ENCODE measurements around the gene TUBA4A. TPM values are rescaled to one million over a fixed set of nuclear protein-coding genes. Genes with fewer than 3 reads are reported as not detected.

Gene TUBA4A
- 3.1 and 7.7 TPM in 2 replicates for total RNA-seq (2014; rRNA removed; shearing (Covaris generic); ENCODE audit: low replicate concordance)

DNA sequence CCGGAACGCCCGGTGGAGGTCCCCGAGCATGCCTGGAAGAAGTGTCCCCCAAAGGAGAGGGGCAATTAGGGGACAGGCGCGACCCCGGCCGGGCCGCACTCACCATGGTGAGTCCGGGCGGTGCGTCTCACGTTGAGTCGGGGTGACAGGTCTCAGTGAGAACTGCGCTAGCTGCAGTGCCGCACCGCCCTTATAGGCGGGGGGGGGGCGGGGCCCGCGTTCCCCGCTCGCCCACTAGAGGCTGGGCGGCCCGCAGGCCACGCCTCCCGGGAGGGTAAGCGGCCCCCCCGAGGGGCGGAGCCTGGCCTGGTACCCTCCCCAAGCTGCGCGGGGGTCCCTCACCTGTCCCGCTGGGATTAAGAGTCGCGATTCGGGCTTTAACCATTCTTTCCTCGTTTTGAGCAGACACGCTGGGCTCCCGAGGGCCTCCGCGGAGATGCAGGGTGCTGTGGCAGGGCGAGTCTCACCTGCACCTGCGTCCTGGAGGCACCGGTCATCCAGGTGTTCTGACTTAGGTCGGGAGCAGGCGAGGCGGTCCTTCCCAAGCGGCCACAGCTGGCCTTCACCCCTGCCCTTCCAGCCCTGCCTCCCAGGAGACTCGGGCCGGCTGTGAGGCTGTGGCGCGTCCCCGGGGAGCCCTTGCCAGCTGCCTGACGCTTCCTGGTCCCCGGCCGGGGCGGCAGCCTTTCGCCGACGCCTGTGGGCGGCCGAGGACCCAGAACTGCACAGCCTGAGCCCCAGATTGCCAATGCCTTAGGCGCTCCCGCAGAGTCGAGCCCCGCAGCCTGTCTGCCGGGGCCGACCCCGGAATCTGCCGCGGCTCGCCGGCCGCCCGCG, at the start of gene TUBA4A:
TSS of gene TUBA4A (minus strand) at position 166 of the 837 bp plus-strand sequence. CDS start at position 106, 60 bp downstream.
- Histone ChIP-seq H3K27me3 (peaks cover 6% of the 10 kb centered on the region; the same call in 1 of the 2 replicates), H3K36me3 (no peaks in the 10 kb centered on the region; the same call in 1 of the 2 replicates), H3K9me3 (no peaks in the 10 kb centered on the region), H3K4me3 (peak within 1 kb of the TSS; percentile 41)
- DNase-seq = peak; percentile 66

DNA sequence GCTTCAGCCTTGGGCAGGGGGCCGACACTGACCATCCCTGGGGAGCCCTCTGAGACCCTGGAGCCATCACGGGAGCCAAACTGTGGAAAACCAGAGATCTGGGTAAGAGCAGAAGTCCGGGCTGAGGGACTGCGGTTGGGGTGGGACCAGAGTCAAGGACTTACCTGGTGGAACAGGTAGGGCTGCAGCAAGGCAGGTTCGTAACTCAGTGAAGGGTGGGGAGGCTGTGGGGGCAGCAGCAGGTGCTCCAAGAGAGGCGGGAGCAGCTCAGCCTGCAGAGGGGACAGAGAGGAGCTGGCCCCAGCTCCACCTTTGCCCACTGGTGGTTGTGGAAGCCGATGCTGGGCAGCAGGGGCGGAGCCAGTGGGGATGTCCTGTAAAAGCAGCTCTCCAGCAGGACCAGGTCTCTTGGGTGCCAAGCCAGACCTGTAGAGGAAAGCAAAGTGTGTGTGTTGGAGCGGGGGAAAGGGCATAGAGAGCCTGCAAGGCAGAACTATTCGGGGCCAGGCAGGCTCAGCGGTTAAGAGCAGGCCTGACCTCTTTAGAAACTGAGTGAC, 48.8 kb upstream of the TUBA4A start:
- no peaks in the 10 kb centered on the region for H3K9me3 ChIP-seq
- H3K27me3 ChIP-seq = peaks cover 4% of the 10 kb centered on the region; the same call in 1 of the 2 replicates
- DNase-seq = no peak
- no peak overlapping the region for H3K4me3 ChIP-seq
- H3K36me3 ChIP-seq = no peaks in the 10 kb centered on the region

- peaks cover 3% of the 10 kb centered on the region; the same call in 1 of the 2 replicates for H3K27me3 ChIP-seq
- H3K9me3 ChIP-seq = no peaks in the 10 kb centered on the region
- no peak for DNase-seq
These were observed 46.3 kb upstream of the TUBA4A start for GRCh38 chr2:219300022-219300421.

DNA sequence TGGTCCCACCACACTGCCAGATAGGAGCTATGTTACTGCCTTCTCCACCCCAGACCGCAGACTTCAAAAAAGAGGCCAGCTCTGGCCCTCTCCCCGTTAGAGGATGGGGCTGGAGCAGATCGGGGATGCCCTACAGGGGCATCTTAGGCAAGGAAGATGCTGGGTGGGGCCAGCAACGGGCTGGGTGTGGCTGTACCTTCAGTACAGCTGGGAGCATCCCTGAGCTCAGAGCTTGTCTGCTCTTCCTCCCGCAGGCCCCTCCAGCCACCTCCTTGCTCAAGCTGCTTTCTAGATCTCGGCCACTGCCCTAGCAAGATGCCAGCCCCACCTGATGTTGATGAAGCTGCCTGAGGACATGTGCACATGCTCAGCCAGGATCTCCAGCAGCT, 45.6 kb upstream of the TUBA4A start:
- DNase-seq = no peak
- H3K36me3 ChIP-seq = no peaks in the 10 kb centered on the region
- H3K27me3 ChIP-seq = peaks cover 3% of the 10 kb centered on the region; the same call in 1 of the 2 replicates
- no peak overlapping the region for H3K4me3 ChIP-seq
- no peaks in the 10 kb centered on the region for H3K9me3 ChIP-seq

More at GRCh38 chr2:219300022-219300421, 46.3 kb upstream of the TUBA4A start:
- no peak overlapping the region for H3K4me3 ChIP-seq
- H3K36me3 ChIP-seq = no peaks in the 10 kb centered on the region

DNA sequence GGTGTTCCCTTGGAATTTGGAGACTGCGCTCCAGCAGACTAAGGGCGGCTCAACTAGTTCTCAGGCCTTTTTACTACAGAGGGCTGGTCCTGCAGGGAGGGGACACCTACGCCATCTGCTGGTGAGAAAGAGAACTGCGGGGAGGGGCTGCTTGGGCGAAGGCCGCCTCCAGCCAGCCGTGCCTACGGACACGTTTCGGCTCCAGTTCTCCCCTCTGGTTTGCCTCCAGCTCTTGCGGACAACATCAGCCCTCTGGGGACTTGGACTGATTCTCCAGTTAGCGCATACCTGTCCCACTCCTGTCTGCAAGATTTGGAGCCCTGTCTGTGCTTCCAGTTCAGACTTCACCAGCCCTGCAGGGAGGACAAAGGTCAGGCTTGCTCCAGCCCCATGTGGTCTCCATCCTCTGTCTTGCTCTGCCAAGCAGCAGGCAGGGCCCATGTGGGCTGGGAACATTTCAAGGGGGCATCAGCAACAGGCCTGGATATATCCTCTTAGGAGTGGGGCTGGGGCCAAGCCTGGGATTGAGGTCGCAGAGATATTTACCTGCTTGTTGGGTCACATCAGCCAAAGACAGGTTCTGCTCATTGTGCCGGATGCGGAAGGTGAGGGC, 45.1 kb upstream of the TUBA4A start:
- Histone ChIP-seq H3K4me3 (no peak overlapping the region), H3K36me3 (no peaks in the 10 kb centered on the region), H3K27me3 (peaks cover 3% of the 10 kb centered on the region; the same call in 1 of the 2 replicates), H3K9me3 (no peaks in the 10 kb centered on the region)
- DNase-seq = peak; percentile 75

DNA sequence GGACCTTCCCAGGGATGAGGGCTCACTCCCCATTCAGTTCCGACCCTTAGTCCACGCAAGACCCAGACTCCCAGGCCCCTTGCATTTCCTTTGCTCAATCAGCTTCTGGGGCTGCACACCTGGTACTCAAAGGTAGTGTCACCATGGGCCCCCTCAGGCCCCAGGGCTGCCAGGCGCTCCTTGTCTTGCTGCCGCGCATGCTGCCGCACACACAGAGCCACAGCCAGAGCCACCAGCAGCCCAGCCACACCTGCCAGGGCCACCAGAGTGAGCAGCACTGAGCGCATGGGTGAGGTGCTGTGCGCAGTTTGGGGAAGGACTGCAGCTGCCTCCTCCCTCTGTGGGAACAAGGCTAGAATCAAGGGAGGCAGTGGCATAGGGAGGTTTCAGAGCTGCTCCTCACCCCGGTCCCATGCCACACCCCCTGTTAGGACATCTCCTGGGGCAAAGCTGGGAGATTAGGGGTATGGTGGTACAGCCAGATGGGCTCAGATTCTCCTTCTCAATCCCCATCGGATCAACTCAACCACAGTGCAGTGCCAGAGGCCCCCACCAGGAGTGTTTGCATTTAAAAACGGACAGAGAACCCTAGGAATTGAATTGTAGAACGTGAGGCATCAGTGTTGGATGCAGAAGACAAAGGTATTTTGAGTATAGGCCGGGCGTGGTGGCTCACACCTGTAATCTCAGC, 44.2 kb upstream of the TUBA4A start:
- H3K36me3 ChIP-seq = no peaks in the 10 kb centered on the region
- no peak for DNase-seq
- peaks cover 3% of the 10 kb centered on the region; the same call in 1 of the 2 replicates for H3K27me3 ChIP-seq
- H3K9me3 ChIP-seq = no peaks in the 10 kb centered on the region
- H3K4me3 ChIP-seq = no peak overlapping the region

GRCh38 chr2:219296631-219297391, 43.1 kb upstream of the TUBA4A start:
- Histone ChIP-seq H3K27me3 (peaks cover 3% of the 10 kb centered on the region; the same call in 1 of the 2 replicates), H3K36me3 (no peaks in the 10 kb centered on the region), H3K9me3 (no peaks in the 10 kb centered on the region), H3K4me3 (no peak overlapping the region)
- no peak for DNase-seq

DNA sequence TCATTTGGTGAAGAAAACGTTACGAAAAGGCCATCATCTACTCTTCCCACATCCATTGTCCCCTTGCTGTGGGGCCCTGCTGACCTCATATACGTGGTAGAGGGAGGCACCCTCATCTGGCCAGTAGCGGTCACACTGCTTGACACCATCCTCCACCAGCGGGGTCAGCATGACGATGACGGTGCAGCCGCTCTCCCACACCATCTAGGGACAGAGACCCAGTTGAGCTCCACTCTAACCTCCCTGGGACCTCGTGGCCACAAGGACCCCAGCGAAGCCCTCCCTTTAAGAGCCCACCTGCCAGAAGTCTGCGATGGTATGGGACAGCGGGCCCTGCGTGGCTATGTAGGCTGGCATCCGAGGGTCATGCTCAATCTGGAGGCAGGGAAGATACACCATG, 42.4 kb upstream of the TUBA4A start:
- Histone ChIP-seq H3K9me3 (no peaks in the 10 kb centered on the region), H3K36me3 (no peaks in the 10 kb centered on the region), H3K27me3 (peaks cover under 1% of the 10 kb centered on the region; the same call in 1 of the 2 replicates), H3K4me3 (no peak overlapping the region)
- DNase-seq = no peak

DNA sequence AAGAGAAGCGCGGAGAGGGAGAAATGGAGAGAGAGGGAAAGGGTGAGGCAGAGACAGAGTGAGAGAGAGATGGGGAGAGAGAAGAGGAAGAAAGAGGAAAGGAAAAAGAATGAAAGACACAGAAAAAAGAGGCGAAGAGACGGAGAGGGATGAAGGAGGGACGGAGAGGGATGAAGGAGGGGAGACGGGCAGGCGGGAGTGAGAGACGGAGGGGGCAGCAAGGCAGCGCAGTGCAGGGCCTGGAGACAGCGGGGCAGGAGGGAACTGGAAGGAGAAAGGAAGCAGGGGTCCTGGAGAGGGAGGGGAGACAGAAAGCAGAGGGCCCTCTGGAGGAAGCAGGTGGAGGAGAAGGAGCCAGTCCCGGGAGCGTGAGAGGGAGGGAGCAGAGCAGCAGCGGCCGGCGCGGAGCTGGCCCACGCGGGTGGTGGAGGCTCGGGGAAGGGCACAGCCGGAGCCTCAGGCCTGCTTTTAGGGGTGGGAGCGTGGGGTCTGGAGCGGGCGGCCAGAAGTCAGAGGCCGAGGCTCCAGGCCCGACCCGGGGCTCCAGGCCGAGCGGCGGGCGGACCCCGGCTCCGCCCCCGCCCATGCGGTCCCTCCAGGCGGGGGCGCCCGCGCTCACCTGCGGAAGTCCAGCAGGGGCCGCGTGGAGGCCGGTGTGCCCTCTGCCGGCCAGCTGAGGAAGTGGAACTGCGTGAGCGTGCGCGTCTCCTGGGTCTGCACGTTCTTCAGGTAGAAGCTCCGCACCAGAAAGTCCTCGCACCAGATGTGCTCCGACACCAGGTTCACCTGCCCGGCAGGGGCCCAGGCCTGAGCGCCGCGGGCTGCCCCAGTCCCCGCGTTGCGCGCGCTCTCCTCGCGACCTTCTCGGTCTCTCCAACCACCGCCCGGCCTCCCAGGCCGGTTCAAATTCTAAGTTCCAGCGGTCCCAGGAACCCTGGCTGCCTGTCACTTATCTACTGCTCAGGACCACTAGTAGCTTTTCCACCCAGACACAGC, 40.9 kb upstream of the TUBA4A start:
- no peaks in the 10 kb centered on the region for H3K36me3 ChIP-seq
- DNase-seq = peak; percentile 74
- H3K27me3 ChIP-seq = no peaks in the 10 kb centered on the region
- H3K9me3 ChIP-seq = no peaks in the 10 kb centered on the region
- peak overlapping the region; percentile 32 for H3K4me3 ChIP-seq

GRCh38 chr2:219293736-219294231, 40.1 kb upstream of the TUBA4A start:
- no peaks in the 10 kb centered on the region for H3K27me3 ChIP-seq
- no peak overlapping the region for H3K4me3 ChIP-seq
- H3K9me3 ChIP-seq = no peaks in the 10 kb centered on the region
- DNase-seq = no peak
- H3K36me3 ChIP-seq = no peaks in the 10 kb centered on the region

DNA sequence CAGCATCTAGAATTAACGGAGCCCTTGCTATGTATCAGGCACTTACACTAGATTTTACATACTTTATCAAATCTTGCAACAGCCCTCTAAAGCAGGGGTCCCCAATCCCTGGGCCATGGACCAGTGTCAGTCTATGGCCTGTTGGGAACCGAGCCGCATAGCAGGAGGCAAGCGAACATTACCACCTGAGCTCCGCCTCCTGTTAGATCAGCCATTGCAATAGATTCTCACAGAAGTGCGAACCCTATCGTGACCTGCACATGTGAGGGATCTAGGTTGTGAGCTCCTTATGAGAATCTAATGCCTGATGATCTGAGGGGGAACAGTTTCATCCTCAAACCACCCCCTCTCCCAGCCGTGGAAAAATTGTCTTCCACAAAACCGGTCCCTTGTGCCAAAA, 38.9 kb upstream of the TUBA4A start:
- H3K27me3 ChIP-seq = no peaks in the 10 kb centered on the region
- no peak for DNase-seq

GRCh38 chr2:219291910-219292490, 38.3 kb upstream of the TUBA4A start:
- no peaks in the 10 kb centered on the region for H3K27me3 ChIP-seq
- no peak for DNase-seq
- no peak overlapping the region for H3K4me3 ChIP-seq
- peaks cover 1% of the 10 kb centered on the region; the same call in 1 of the 2 replicates for H3K36me3 ChIP-seq
- H3K9me3 ChIP-seq = no peaks in the 10 kb centered on the region

More for the DNA sequence above, 38.9 kb upstream of the TUBA4A start:
- H3K9me3 ChIP-seq = no peaks in the 10 kb centered on the region
- no peaks in the 10 kb centered on the region for H3K36me3 ChIP-seq
- no peak overlapping the region for H3K4me3 ChIP-seq

- Histone ChIP-seq H3K36me3 (peaks cover 4% of the 10 kb centered on the region; the same call in 1 of the 2 replicates), H3K27me3 (no peaks in the 10 kb centered on the region), H3K4me3 (no peak overlapping the region), H3K9me3 (no peaks in the 10 kb centered on the region)
- no peak for DNase-seq
These were observed 37.7 kb upstream of the TUBA4A start for GRCh38 chr2:219291394-219291793.

DNA sequence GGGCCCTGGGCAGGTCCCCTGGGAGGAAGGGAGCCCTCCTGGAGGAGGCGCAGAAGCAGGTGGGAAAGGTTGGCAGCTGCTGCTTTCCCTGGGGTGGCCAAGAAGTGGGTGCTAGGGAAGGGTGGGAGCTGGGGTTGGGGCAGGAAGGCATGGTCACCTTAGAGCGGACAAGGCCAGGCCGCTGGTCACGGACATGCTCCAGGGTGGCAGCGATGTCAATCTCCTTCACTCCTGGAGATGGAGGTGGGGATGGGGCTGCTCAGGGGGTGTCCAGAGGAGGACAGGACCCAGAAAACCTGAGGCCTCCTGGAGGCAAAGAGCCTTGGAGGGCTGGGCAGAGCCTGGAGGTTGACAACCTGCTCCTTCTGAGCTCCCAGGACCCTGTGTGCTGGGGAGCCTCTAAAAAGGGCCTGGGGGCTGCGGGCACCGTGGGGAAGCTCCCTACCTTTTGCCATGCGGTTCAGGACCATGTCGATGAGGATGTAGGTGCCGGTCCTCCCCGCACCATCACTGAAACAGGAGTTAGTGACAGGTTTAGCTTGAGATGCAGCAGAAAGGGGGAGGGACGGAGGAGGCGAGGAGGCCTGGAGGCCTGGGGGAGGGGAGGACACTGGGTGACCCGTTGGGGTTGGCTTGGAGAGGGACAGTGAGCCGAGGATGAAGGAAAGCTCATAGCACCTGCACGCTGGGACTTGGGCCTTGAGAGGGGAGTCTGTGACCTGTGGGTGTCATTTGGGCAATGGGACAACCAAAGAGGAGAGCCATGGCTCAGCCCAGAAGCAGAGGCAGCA, 36.9 kb upstream of the TUBA4A start:
- H3K9me3 ChIP-seq = no peaks in the 10 kb centered on the region
- DNase-seq = no peak
- no peaks in the 10 kb centered on the region for H3K27me3 ChIP-seq
- no peak overlapping the region for H3K4me3 ChIP-seq
- peaks cover 7% of the 10 kb centered on the region for H3K36me3 ChIP-seq

Measured in MG63 (cell line).